HepG2 (cell line): ENCODE results near the gene RNMT. TPM values are rescaled to one million over a fixed set of nuclear protein-coding genes. Genes with fewer than 3 reads are reported as not detected.

ENCODE experiments used
- ATAC-seq: fragments of 200-7000 bp; cut with Tn5 transposase; 3 replicates; pipeline ENCODE4 v1.9.1; 2020; ENCODE audit warnings: mild to moderate bottlenecking, moderate library complexity
- BruUV-seq: library from RNA; stranded (reverse); fragments of 400-500 nt; replicated peaks from 2 replicates; lab custom pipeline; 2021; lab: Mats Ljungman, UMichigan
- CTCF ChIA-PET: fragments of 300-600 bp; formaldehyde crosslinking; extraction: SDS; loops from one replicate; lab custom pipeline; 2021; ENCODE audit warnings: low total read pairs, inconsistent platforms, low intra/inter-chr PET ratio; lab: Yijun Ruan, JAX
- POLR2A ChIA-PET: fragments of 350-600 bp; sonication (Branson Sonifier 250); formaldehyde crosslinking; loops from one replicate; lab custom pipeline; 2020; ENCODE audit warnings: antibody characterized with exemption, inconsistent platforms; lab: Yijun Ruan, JAX
- DNase-seq: peaks from one replicate; pipeline ENCODE4 v3.0.0-alpha.2; 2015; ENCODE audit warnings: low spot score
- FAIRE-seq: peaks from 3 replicates; lab custom pipeline; 2011; peaks lifted over from hg19 to GRCh38; lab: Jason Lieb, UNC
- H2AFZ ChIP-seq: one replicate; pipeline ENCODE4 v1.6.1; 2011; ENCODE audit warnings: low read length, inconsistent platforms
- H3K27ac ChIP-seq: fragments of 300-600 bp; 3 replicates; pipeline ENCODE4 v1.8.0; 2011; ENCODE audit warnings: mixed run types, mild to moderate bottlenecking, mixed read lengths, low read length, inconsistent platforms; ENCODE audit not compliant: insufficient read depth; ENCODE audit errors: extremely low read length
- H3K27me3 ChIP-seq, 2 experiments: fragments of 200-600 bp in 1 of 2; 2 replicates in 1 of 2; 3 replicates in 1 of 2; pipeline versions ENCODE4 v1.6.0 to v1.8.0; 2011; ENCODE audit warnings: low read length in 2 of 2, mild to moderate bottlenecking in 2 of 2, moderate library complexity in 2 of 2, inconsistent platforms in 1 of 2; ENCODE audit not compliant: insufficient read depth in 2 of 2, control insufficient read depth in 1 of 2
- H3K36me3 ChIP-seq, 2 experiments: fragments of 200-600 bp in 1 of 2; replicated peaks in 1 of 2; 2 replicates in 1 of 2; 3 replicates in 1 of 2; pipeline versions ENCODE4 v1.5.1 to v1.8.0; 2011; ENCODE audit warnings: low read length in 2 of 2, inconsistent platforms in 1 of 2; ENCODE audit not compliant: insufficient read depth in 2 of 2, control insufficient read depth in 1 of 2
- H3K4me1 ChIP-seq: 2 replicates; pipeline ENCODE4 v1.5.1; 2012; ENCODE audit warnings: low read length, inconsistent platforms; ENCODE audit not compliant: insufficient read depth
- H3K4me2 ChIP-seq: 2 replicates; pipeline ENCODE4 v1.6.0; 2011; ENCODE audit warnings: low read depth, low read length, inconsistent platforms
- H3K4me3 ChIP-seq, 3 experiments: fragments of 200-600 bp in 1 of 3; sonication (generic), shearing (Covaris generic) in 1 of 3; replicated peaks in 1 of 3; 2 replicates each; pipeline ENCODE4 v1.5.1; 2011 to 2016; ENCODE audit warnings: low read length in 3 of 3, inconsistent platforms in 2 of 3, low read depth in 2 of 3, mild to moderate bottlenecking in 2 of 3, control low read depth in 1 of 3, mixed read lengths in 1 of 3; ENCODE audit not compliant: insufficient read depth in 1 of 3
- H3K79me2 ChIP-seq: one replicate; pipeline ENCODE4 v1.6.1; 2011; ENCODE audit warnings: low read length, inconsistent platforms; ENCODE audit not compliant: insufficient read depth
- H3K9ac ChIP-seq: 2 replicates; pipeline ENCODE4 v1.6.0; 2011; ENCODE audit warnings: mild to moderate bottlenecking, low read depth, low read length, inconsistent platforms; ENCODE audit not compliant: insufficient read depth
- H3K9me3 ChIP-seq: 2 replicates; pipeline ENCODE4 v1.5.1; 2012; ENCODE audit warnings: mild to moderate bottlenecking, low read length
- H4K20me1 ChIP-seq: 2 replicates; pipeline ENCODE4 v1.6.0; 2011; ENCODE audit warnings: inconsistent platforms, mild to moderate bottlenecking, low read length, moderate library complexity; ENCODE audit not compliant: insufficient read depth
- CREM ChIP-seq, 2 experiments: sonication (generic) in 1 of 2; formaldehyde crosslinking in 1 of 2; IDR thresholded peaks; 2 replicates each; pipeline versions ENCODE4 v1.4.0 to v1.6.1; 2016 to 2020; ENCODE audit warnings: antibody characterized with exemption in 1 of 2, mild to moderate bottlenecking in 1 of 2, missing genetic modification reagents in 1 of 2
- GFI1 ChIP-seq: sonication (generic); formaldehyde crosslinking; IDR thresholded peaks from 2 replicates; pipeline ENCODE4 v1.5.0; 2020; ENCODE audit warnings: missing genetic modification reagents, mild to moderate bottlenecking, borderline replicate concordance
- HOXA7 ChIP-seq: sonication (generic); formaldehyde crosslinking; IDR thresholded peaks from 2 replicates; pipeline ENCODE4 v1.8.1; 2022; ENCODE audit warnings: mild to moderate bottlenecking, missing genetic modification reagents, moderate library complexity
- LBX2 ChIP-seq: sonication (generic); formaldehyde crosslinking; IDR thresholded peaks from 2 replicates; pipeline ENCODE4 v1.5.0; 2020; ENCODE audit warnings: missing genetic modification reagents, mild to moderate bottlenecking, borderline replicate concordance
- NCOR1 ChIP-seq: fragments of 200-600 bp; sonication (generic); IDR thresholded peaks from 2 replicates; pipeline ENCODE4 v1.7.0; 2017; ENCODE audit warnings: antibody characterized with exemption, low read length, borderline replicate concordance
- NFATC3 ChIP-seq: sonication (generic); formaldehyde crosslinking; IDR thresholded peaks from 2 replicates; pipeline ENCODE4 v1.5.1; 2020; ENCODE audit warnings: mild to moderate bottlenecking, missing genetic modification reagents
- SKI ChIP-seq: fragments of 450-650 bp; IDR thresholded peaks from one replicate; pipeline ENCODE4 v1.6.1; 2018; ENCODE audit warnings: mild to moderate bottlenecking; ENCODE audit not compliant: partially characterized antibody
- SSRP1 ChIP-seq: IDR thresholded peaks from 2 replicates; pipeline ENCODE4 v1.6.1; 2016; ENCODE audit warnings: control low read depth
- ZGPAT ChIP-seq: IDR thresholded peaks from 2 replicates; pipeline ENCODE4 v1.6.1; 2016; ENCODE audit warnings: mild to moderate bottlenecking
- ZNF18 ChIP-seq: sonication (generic); formaldehyde crosslinking; IDR thresholded peaks from 2 replicates; pipeline ENCODE4 v1.8.0; 2022; ENCODE audit warnings: mild to moderate bottlenecking, missing genetic modification reagents; ENCODE audit not compliant: insufficient replicate concordance
- ZNF737 ChIP-seq: sonication (generic); formaldehyde crosslinking; IDR thresholded peaks from 2 replicates; pipeline ENCODE4 v1.5.0; 2020; ENCODE audit warnings: missing genetic modification reagents, mild to moderate bottlenecking, borderline replicate concordance
- ZSCAN25 ChIP-seq: sonication (generic); formaldehyde crosslinking; IDR thresholded peaks from 2 replicates; pipeline ENCODE4 v1.8.0; 2022; ENCODE audit warnings: mild to moderate bottlenecking, missing genetic modification reagents
- WGBS: methylation state at CpG from one replicate; pipeline ENCODE4 v1.1.6; 2017; ENCODE audit warnings: low lambda C conversion rate; 5-methylcytosine and 5-hydroxymethylcytosine counted together
- in situ Hi-C: cut with HindIII; loops from 2 replicates; pipeline ENCODE4 v1.10.0; 2017; ENCODE audit warnings: low pct_unique_long_range_greater_than_20kb; ENCODE audit not compliant: extremely low pct_ligation_motif_present
- intact Hi-C: fragments of 100-400 bp; cut with micrococcal nuclease; formaldehyde crosslinking; loops from one replicate; pipeline ENCODE4 v1.10.0; 2022; ENCODE audit not compliant: unreplicated experiment
- polyA plus RNA-seq, 8 experiments: library from polyadenylated mRNA; depleted of rRNA in 3 of 8; stranded (reverse) in 7 of 8; unstranded in 1 of 8; fragments of >200 nt; fragmentation: Illumina TruSeq in 4 of 8; extraction: Trizol in 4 of 8; gene quantifications; 2 replicates each; pipeline versions ENCODE4 v1.2.1 to v1.2.3, GENCODE V29; 2011 to 2016; ENCODE audit warnings: low read depth in 4 of 8, missing spikeins in 1 of 8, mixed read lengths in 1 of 8; ENCODE audit not compliant: insufficient read depth in 1 of 8
- total RNA-seq, 5 experiments: library from RNA; depleted of rRNA; stranded (reverse); fragments of >200 nt; fragmentation: Illumina TruSeq; extraction: Trizol; gene quantifications; 2 replicates each; pipeline ENCODE4 v1.2.3, GENCODE V29; 2016; ENCODE audit warnings: low read depth in 1 of 5
- TF ChIP-seq, protein P1 (sequence below): fragments of 450-650 bp; IDR thresholded peaks from 2 replicates; pipeline ENCODE4 v1.6.1; 2017
- TF ChIP-seq, protein P2 (sequence below): sonication (generic); formaldehyde crosslinking; IDR thresholded peaks from 2 replicates; pipeline ENCODE4 v1.4.0; 2020; ENCODE audit warnings: missing genetic modification reagents
- TF ChIP-seq, protein P3 (sequence below): fragments of 450-650 bp; IDR thresholded peaks from 2 replicates; pipeline ENCODE4 v1.6.1; 2016

RNMT gene
- total and polyA plus RNA-seq, 2 of the 13 experiments (the other 11 are each of a cell fraction or from before 2014, with no cell fraction given), result 22.9 to 24.4 TPM

- intact Hi-C loops, result no loop called here
- H3K27ac ChIP-seq, result no peak overlapping the region
- no peaks in the 10 kb centered on the region for H3K79me2 ChIP-seq
- WGBS, result 31% methylated on average over 3 of the region's 3 CpGs
- peaks cover 0 to 16% of the 10 kb centered on the region in 2 experiments; a peak in 2 of 5 replicates for H3K27me3 ChIP-seq
- peak overlapping the region in 2 of 3 experiments; percentile 57 to 63; a peak in 4 of 6 replicates for H3K4me3 ChIP-seq
- H4K20me1 ChIP-seq, result no peaks in the 10 kb centered on the region
- ChIA-PET POLR2A (no interaction called here), CTCF (no interaction called here)
- in situ Hi-C loops, result loop anchor here (25.0 kb wide), 1 partner anchor 235 kb away; no protein-coding TSS in a partner anchor
- BruUV-seq, result no TSS peak
- no peaks in the 10 kb centered on the region for H3K9me3 ChIP-seq
- FAIRE-seq (no peak), ATAC-seq (no peak), DNase-seq (peak; percentile 7)
- H3K36me3 ChIP-seq, result no peaks in the 10 kb centered on the region
- H3K4me1 ChIP-seq, result peaks cover 10% of the 10 kb centered on the region
- peak overlapping the region; percentile 69 for H3K4me2 ChIP-seq
- peak overlapping the region; percentile 81 for H2AFZ ChIP-seq
- no peak overlapping the region for H3K9ac ChIP-seq
- no peak for TF ChIP-seq NCOR1
- TF ChIP-seq LBX2, result no peak
- TF ChIP-seq CREM (IDR thresholded peaks at IDR 0.05), result no peak
- TF ChIP-seq CREM (CRISPR knock-in tag; IDR thresholded peaks at IDR 0.05), result no peak
- TF ChIP-seq SSRP1 (CRISPR knock-in tag), result no peak
- TF ChIP-seq GFI1 (CRISPR knock-in tag), result no peak
- TF ChIP-seq ZGPAT (CRISPR knock-in tag), result no peak
- TF ChIP-seq SKI, result no peak
- no peak for TF ChIP-seq NFATC3 (CRISPR knock-in tag)
- no peak for TF ChIP-seq ZSCAN25 (CRISPR knock-in tag)
- TF ChIP-seq, protein P1, sequence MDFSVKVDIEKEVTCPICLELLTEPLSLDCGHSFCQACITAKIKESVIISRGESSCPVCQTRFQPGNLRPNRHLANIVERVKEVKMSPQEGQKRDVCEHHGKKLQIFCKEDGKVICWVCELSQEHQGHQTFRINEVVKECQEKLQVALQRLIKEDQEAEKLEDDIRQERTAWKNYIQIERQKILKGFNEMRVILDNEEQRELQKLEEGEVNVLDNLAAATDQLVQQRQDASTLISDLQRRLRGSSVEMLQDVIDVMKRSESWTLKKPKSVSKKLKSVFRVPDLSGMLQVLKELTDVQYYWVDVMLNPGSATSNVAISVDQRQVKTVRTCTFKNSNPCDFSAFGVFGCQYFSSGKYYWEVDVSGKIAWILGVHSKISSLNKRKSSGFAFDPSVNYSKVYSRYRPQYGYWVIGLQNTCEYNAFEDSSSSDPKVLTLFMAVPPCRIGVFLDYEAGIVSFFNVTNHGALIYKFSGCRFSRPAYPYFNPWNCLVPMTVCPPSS, result no peak
- TF ChIP-seq, protein P2, sequence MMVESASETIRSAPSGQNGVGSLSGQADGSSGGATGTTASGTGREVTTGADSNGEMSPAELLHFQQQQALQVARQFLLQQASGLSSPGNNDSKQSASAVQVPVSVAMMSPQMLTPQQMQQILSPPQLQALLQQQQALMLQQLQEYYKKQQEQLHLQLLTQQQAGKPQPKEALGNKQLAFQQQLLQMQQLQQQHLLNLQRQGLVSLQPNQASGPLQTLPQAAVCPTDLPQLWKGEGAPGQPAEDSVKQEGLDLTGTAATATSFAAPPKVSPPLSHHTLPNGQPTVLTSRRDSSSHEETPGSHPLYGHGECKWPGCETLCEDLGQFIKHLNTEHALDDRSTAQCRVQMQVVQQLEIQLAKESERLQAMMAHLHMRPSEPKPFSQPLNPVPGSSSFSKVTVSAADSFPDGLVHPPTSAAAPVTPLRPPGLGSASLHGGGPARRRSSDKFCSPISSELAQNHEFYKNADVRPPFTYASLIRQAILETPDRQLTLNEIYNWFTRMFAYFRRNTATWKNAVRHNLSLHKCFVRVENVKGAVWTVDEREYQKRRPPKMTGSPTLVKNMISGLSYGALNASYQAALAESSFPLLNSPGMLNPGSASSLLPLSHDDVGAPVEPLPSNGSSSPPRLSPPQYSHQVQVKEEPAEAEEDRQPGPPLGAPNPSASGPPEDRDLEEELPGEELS, result no peak
- TF ChIP-seq ZNF18, result no peak
- TF ChIP-seq, protein P3, sequence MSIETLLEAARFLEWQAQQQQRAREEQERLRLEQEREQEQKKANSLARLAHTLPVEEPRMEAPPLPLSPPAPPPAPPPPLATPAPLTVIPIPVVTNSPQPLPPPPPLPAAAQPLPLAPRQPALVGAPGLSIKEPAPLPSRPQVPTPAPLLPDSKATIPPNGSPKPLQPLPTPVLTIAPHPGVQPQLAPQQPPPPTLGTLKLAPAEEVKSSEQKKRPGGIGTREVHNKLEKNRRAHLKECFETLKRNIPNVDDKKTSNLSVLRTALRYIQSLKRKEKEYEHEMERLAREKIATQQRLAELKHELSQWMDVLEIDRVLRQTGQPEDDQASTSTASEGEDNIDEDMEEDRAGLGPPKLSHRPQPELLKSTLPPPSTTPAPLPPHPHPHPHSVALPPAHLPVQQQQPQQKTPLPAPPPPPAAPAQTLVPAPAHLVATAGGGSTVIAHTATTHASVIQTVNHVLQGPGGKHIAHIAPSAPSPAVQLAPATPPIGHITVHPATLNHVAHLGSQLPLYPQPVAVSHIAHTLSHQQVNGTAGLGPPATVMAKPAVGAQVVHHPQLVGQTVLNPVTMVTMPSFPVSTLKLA, result no peak
- TF ChIP-seq ZNF737 (CRISPR knock-in tag), result no peak
- no peak for TF ChIP-seq HOXA7 (CRISPR knock-in tag)
Measured at GRCh38 chr18:13797157-13797611, 70.7 kb downstream of the RNMT start.
